ENCODE data around the gene CNGB1. TPM values are rescaled to one million over a fixed set of nuclear protein-coding genes. Genes with fewer than 3 reads are reported as not detected.
A peak's percentile ranks its signal among the peaks of the same experiment; 100 is the strongest.

CNGB1 gene
- total RNA-seq, 2 experiments from 2014 or later, result not detected

GRCh38 chr16:57999366-57999970 lies 28.5 kb upstream of the CNGB1 start:
- peak overlapping the region; percentile 83 for H3K27ac ChIP-seq (ENCODE audit: low read depth, low read length, poor library complexity, severe bottlenecking)
- peak overlapping the region; percentile 75 for H3K4me3 ChIP-seq (ENCODE audit: low read depth, low read length, poor library complexity, severe bottlenecking)
- peak overlapping the region; percentile 34; the same call in 1 of the 2 replicates for H2AFZ ChIP-seq (ENCODE audit: low read length)
- no TSS peak for BruUV-seq (replicated peaks)
- H3K79me2 ChIP-seq (ENCODE audit: insufficient read depth, low read depth, low read length), result peaks cover 4% of the 10 kb centered on the region; the same call in 1 of the 2 replicates
- ChIA-PET CTCF (ENCODE audit: unreplicated experiment) (no interaction called here), POLR2A (interaction anchor here (1.5 kb wide), 1 partner anchor 130 kb away, joined by 4 read pairs; the partner anchor contains the start of gene CFAP20)
- peaks cover 22% of the 10 kb centered on the region for H3K4me1 ChIP-seq (ENCODE audit: insufficient read depth, low read length, poor library complexity, severe bottlenecking)
- DNase-seq (ENCODE audit: low spot score), result peak; percentile 62
- H3K9me3 ChIP-seq (ENCODE audit: low read length), result no peaks in the 10 kb centered on the region
- TF ChIP-seq CTCF (conservative IDR thresholded peaks at IDR 0.05; ENCODE audit: low read length) (peak; percentile 65), EZH2phosphoT487 (IDR thresholded peaks at IDR 0.05; ENCODE audit: borderline replicate concordance, low read depth, low read length) (no peak)
- intact Hi-C loops (cut with micrococcal nuclease; ENCODE audit: unreplicated experiment), result no loop called here
- H3K36me3 ChIP-seq (ENCODE audit: insufficient read depth, low read length), result peaks cover 24% of the 10 kb centered on the region
- H4K20me1 ChIP-seq (ENCODE audit: insufficient read depth, low read length), result no peaks in the 10 kb centered on the region
- H3K4me2 ChIP-seq (ENCODE audit: low read length), result peak overlapping the region; percentile 100
- no peaks in the 10 kb centered on the region for H3K9me2 ChIP-seq (ENCODE audit: insufficient read depth, low read length)

GRCh38 chr16:57998992-57999365 lies 28.1 kb upstream of the CNGB1 start:
- peaks cover 4% of the 10 kb centered on the region; the same call in 1 of the 2 replicates for H3K79me2 ChIP-seq (ENCODE audit: insufficient read depth, low read depth, low read length)
- H3K9me3 ChIP-seq (ENCODE audit: low read length), result no peaks in the 10 kb centered on the region
- no peaks in the 10 kb centered on the region for H4K20me1 ChIP-seq (ENCODE audit: insufficient read depth, low read length)
- no peak for DNase-seq (ENCODE audit: low spot score)
- ChIA-PET CTCF (ENCODE audit: unreplicated experiment) (interaction anchor here (0.6 kb wide), 1 partner anchor 64 kb away, joined by 9 read pairs; no protein-coding TSS in a partner anchor), POLR2A (interaction anchor here (1.5 kb wide), 1 partner anchor 130 kb away, joined by 4 read pairs; the partner anchor contains the start of gene CFAP20)
- TF ChIP-seq CTCF (conservative IDR thresholded peaks at IDR 0.05; ENCODE audit: low read length), result no peak
- TF ChIP-seq EZH2phosphoT487 (IDR thresholded peaks at IDR 0.05; ENCODE audit: borderline replicate concordance, low read depth, low read length), result no peak
- H3K36me3 ChIP-seq (ENCODE audit: insufficient read depth, low read length), result peaks cover 23% of the 10 kb centered on the region
- intact Hi-C loops (cut with micrococcal nuclease; ENCODE audit: unreplicated experiment), result no loop called here
- H3K4me3 ChIP-seq (ENCODE audit: low read depth, low read length, poor library complexity, severe bottlenecking), result peak overlapping the region; percentile 75
- H3K4me2 ChIP-seq (ENCODE audit: low read length), result peak overlapping the region; percentile 100
- no peaks in the 10 kb centered on the region for H3K9me2 ChIP-seq (ENCODE audit: insufficient read depth, low read length)
- peaks cover 22% of the 10 kb centered on the region for H3K4me1 ChIP-seq (ENCODE audit: insufficient read depth, low read length, poor library complexity, severe bottlenecking)
- H3K27ac ChIP-seq (ENCODE audit: low read depth, low read length, poor library complexity, severe bottlenecking), result peak overlapping the region; percentile 83
- no peak overlapping the region for H2AFZ ChIP-seq (ENCODE audit: low read length)
- BruUV-seq (replicated peaks), result TSS peak; percentile 50

- POLR2A ChIA-PET, result interaction anchor here (0.5 to 1.5 kb wide), 2 partner anchors 131 to 326 kb away, joined by 3 to 4 read pairs; partner anchors contain the start of gene CFAP20
- CTCF ChIA-PET (ENCODE audit: unreplicated experiment), result interaction anchor here (0.6 kb wide), 1 partner anchor 64 kb away, joined by 9 read pairs; no protein-coding TSS in a partner anchor
- no TSS peak for BruUV-seq (replicated peaks)
- Histone ChIP-seq H3K79me2 (ENCODE audit: insufficient read depth, low read depth, low read length) (peaks cover 4% of the 10 kb centered on the region; the same call in 1 of the 2 replicates), H3K27ac (ENCODE audit: low read depth, low read length, poor library complexity, severe bottlenecking) (no peak overlapping the region), H3K36me3 (ENCODE audit: insufficient read depth, low read length) (peaks cover 20% of the 10 kb centered on the region), H3K4me1 (ENCODE audit: insufficient read depth, low read length, poor library complexity, severe bottlenecking) (peaks cover 22% of the 10 kb centered on the region), H3K9me2 (ENCODE audit: insufficient read depth, low read length) (no peaks in the 10 kb centered on the region), H3K9me3 (ENCODE audit: low read length) (no peaks in the 10 kb centered on the region), H4K20me1 (ENCODE audit: insufficient read depth, low read length) (no peaks in the 10 kb centered on the region), H3K4me3 (ENCODE audit: low read depth, low read length, poor library complexity, severe bottlenecking) (no peak overlapping the region), H3K4me2 (ENCODE audit: low read length) (0 out of 2 replicates have a peak overlapping the region, but pooled peaks have one; percentile 100), H2AFZ (ENCODE audit: low read length) (no peak overlapping the region)
- intact Hi-C loops (cut with micrococcal nuclease; ENCODE audit: unreplicated experiment), result no loop called here
- DNase-seq (ENCODE audit: low spot score), result no peak
- no peak for TF ChIP-seq EZH2phosphoT487 (IDR thresholded peaks at IDR 0.05; ENCODE audit: borderline replicate concordance, low read depth, low read length)
- no peak for TF ChIP-seq CTCF (conservative IDR thresholded peaks at IDR 0.05; ENCODE audit: low read length)
These were observed 27.6 kb upstream of the CNGB1 start for GRCh38 chr16:57998486-57998885.

Measured in OCI-LY7 (cell line).